ENCODE results near the gene GABRA1.

Gene GABRA1

DNA sequence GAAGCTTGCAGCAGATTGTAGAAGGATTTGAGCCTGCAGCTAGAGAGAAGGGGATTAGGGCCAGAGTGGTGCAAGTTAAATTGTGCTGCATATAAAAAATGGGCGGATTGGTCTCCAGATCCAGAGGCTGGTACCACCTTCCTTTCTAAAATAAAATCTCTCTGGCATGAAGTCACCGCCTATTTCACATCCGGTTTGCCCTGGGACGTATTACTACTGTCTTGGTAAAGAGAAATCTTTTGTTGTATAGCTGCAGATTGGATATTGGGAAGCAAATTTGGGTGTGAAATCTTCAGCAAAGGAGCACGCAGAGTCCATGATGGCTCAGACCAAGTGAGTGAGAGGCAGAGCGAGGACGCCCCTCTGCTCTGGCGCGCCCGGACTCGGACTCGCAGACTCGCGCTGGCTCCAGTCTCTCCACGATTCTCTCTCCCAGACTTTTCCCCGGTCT, at the start of gene GABRA1:
Gene GABRA1 (plus strand): TSS at position 180 of the 451 bp plus-strand sequence. CDS start 2,691 bp downstream, outside the sequence.
- DNase-seq (ENCODE audit: low read depth), result no peak

DNA sequence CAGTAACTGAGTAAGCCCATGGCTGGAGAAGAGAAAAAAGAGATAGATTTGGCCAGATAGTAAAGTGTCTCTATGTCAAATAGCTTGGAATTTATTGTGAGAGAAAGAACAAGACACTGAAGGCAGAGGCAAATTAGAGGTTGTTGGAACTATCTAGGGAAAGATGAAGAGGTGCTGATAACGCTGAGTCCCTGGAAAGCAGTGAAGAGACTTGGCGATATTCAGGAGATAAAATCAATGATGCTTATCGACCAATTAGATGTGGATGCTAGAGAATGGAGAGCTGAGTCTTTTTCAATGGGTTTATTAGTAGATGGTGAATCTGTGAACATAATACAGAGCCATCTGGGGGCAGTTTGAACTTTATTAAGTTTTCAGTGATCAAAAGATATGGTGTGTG, 48.6 kb upstream of the GABRA1 start:
- no peak for DNase-seq (ENCODE audit: low read depth)

DNA sequence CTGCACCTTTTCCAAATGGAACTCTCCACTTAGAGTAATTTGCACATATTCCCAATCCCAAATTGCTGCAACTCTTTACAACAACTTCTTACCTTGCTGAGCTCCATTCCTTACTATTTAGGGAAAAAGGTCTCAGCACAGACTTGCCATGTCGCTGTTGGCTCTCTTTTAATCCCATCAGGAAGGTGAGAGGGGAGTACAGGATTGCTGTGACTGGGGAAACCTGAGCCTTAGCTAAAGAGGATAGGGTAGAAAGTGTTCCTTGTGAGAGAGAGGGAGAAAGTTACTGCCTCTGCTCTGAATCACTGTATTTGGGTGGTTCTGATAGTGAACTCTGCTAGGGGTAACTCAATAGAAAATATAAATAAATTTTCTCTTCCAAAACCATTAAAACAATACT, 43.7 kb upstream of the GABRA1 start:
- no peak for DNase-seq (ENCODE audit: low read depth)

DNA sequence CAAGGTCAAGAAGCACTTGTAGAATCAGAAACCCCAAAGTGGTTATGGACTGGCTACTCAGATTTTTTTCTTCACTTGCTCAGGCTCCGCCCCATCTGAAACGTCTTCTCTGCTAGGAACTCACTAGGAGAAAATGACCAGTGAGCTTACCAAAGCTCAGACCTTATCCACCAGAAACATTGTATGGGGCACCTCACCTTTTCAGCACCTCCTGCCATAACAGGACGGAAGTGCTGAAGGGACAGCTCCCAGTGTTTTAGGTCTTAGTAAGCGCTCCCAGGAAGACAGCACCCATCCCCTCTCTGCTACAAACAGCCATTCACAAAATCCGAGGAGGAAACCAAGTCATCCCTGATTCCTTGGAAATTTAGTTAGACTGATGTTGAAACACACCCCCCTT, 1.2 kb upstream of the GABRA1 start:
- DNase-seq (ENCODE audit: low read depth), result no peak

DNA sequence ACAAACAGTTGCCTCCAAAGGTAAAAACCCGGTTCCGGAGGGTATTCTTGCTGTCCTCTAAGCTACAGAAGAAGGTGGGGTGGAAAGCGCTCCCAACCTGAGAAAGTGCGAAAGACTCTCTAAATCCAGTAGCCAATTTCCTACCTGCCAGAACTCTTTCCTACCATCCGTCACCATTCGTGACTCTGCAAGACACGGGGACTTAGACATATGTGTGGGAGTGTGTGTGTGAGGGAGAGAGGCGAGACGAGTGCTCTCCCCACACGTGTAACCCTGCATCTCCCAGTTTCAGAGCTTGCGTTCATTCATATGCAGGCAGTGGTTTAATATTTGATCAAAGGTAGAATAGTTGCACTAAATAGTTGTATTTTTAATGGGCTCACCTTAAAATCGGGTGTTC, 473 bp upstream of the GABRA1 start:
- no peak for DNase-seq (ENCODE audit: low read depth)

DNA sequence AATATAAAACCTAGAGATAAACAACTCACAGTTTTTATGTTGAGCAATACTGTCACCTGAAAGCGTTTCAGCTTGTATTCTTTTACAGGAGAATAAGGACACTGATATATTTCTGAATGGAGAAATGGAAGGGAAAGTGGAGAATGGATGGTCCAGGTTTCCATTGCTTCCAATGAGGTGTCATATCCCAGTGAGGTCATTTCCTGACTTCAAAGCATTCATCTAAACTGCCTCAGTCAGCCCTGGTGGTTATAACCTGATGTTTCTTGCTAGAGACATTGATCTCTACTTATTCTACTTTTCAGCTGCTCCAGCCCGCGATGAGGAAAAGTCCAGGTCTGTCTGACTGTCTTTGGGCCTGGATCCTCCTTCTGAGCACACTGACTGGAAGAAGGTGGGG, 2.6 kb downstream of the GABRA1 start:
- DNase-seq (ENCODE audit: low read depth), result no peak

DNA sequence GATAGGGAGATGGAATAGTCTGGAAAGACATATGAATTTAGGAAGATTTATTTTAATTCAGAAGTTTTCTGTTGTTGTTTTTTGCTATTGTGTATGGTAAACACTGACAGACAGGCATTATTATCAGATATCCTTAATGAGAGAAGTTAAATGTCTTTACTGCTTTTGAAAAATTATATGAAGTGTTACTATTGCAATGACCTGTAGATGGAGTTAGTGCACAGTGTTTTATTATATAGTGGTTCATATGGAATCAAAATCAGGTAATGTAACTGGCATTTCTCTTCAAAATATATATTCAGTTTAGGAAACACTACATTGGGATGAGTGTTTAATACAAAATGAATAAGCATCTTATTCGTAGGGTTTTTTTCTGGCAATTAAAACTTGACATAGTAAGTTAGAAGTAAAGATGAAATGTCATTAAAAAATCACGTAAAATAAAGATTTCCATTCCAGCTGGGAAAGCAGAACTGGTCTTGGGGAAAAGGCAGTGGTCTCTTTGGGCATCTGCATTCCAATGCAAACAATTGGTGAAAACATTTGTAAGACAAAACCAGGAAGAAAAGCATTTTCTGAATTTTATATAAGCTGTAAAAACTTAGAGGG, 3.9 kb downstream of the GABRA1 start:
- DNase-seq (ENCODE audit: low read depth), result no peak

DNA sequence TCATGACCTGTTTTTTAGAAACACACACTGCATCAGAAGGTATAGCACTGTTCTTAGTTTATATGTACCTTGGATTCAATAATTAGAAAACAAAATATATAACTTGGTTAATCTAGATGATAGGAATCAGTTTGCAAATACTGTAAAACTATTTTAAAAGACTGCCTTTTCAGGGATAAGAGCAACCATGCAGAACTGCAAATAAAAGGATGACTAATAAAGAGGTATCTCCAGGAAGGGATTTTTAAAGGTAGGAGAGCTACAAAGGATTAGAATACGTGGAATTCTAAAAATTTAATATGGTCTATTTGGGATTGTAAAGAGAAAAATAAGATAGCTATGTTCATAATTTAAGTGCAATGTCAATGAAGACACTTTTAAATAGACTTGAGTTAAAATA, 9.4 kb downstream of the GABRA1 start:
- DNase-seq (ENCODE audit: low read depth), result no peak

DNA sequence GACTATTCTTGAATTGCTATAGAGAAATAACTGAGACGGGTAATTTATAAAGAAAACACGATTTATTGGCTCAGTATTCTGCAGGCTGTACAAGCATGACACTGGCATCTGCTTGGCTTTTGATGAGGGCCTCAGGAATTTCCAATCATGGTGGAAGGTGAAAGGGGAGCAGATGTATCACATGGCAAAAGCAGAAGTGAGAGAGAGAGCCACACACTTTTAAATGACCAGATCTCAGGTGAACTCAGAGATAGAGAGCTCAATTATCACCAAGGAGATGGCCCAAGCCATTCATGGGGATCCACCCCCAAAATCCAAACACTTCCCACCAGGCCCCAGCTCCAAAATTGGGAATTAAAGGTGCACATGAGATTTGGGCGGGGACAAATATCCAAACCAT, 15.3 kb downstream of the GABRA1 start:
- no peak for DNase-seq (ENCODE audit: low read depth)

DNA sequence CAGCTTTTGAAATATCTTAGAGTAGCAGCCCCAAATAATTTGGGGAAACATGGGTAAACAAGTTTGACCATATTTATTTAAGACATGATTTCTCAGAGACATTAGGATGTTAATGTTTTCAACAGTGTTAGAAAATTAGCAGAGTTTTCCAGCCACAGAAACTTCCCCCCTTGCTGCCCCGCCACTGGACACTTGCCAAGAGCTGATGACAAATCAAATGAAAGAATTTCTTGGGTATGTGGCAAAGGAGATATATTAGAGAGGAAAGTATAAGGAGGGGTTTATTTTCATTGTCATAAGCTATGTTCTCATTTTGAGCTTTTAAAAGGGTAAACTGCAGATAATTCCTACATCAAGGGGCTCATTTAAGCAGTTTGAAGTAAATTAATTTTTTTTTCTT, 15.9 kb downstream of the GABRA1 start:
- no peak for DNase-seq (ENCODE audit: low read depth)

DNA sequence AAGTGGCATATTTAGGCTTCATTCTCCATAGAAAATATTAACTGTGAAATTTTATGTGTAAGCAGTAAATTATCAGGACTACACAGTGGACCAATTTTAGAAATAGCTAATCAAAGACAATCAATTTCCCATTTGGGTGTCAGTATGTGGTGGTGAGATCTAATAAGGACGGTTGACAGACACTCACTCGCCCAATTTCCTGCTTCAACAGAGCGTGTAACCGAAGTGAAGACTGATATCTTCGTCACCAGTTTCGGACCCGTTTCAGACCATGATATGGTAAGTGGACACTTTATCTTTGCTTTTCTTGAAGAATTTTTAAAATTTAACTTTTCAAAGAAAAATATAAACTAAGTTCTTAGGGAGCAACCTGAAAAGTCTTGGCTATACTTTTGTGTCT, 17.6 kb downstream of the GABRA1 start:
- no peak for DNase-seq (ENCODE audit: low read depth)

DNA sequence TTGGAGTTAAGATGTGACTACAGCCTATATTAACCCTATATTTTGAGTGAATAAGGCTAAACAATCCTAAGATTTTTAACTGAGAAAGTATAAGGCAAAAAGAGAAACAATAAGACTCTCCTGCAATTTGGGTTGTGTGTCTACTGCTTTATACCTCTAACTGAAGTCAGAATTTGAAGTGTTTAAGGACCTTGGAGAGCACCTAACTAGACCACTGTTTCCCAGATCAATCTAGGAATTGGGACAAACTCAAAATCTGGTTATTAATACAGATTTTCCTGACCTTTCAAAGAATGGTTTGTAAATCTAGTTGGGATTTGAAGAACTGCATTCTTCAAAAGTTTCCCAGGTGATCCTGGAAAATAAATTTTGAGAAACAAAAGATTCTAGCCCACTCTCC, 42.1 kb downstream of the GABRA1 start:
- no peak for DNase-seq (ENCODE audit: low read depth)

DNA sequence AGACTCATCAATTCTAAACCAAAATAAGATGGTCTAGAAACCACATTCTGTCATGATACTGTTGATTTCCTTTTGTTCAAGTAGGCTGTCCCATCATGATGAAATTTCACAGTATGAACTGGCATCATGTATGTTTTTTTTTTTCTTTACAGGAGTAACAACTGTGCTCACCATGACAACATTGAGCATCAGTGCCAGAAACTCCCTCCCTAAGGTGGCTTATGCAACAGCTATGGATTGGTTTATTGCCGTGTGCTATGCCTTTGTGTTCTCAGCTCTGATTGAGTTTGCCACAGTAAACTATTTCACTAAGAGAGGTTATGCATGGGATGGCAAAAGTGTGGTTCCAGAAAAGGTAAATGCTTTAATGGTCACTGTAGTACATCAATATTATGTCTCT, 47.6 kb downstream of the GABRA1 start:
- no peak for DNase-seq (ENCODE audit: low read depth)

DNA sequence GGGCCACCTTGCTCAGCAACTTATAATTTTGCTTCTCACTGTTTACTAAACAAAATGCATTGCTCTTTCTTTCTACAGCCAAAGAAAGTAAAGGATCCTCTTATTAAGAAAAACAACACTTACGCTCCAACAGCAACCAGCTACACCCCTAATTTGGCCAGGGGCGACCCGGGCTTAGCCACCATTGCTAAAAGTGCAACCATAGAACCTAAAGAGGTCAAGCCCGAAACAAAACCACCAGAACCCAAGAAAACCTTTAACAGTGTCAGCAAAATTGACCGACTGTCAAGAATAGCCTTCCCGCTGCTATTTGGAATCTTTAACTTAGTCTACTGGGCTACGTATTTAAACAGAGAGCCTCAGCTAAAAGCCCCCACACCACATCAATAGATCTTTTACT, 49.1 kb downstream of the GABRA1 start:
- DNase-seq (ENCODE audit: low read depth), result no peak

DNA sequence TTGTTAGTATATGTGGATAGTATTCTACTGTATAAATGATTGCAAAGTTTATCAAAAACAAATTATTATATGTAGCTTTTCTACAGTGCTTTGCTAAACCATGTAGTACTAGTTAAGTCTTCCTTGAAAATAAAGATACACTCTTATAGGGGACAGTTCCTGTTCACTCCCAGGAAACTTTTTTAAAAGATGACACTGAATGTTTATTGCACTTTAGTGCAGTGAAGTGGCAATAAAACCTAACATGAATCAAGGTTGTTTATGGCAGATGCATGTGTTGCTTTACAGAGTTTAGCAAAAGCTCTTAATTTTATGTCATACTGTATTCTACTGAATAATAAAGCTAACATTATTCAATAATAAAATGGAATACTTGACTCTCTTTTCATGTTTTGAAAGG, 51.7 kb downstream of the GABRA1 start:
- no peak for DNase-seq (ENCODE audit: low read depth)

DNA sequence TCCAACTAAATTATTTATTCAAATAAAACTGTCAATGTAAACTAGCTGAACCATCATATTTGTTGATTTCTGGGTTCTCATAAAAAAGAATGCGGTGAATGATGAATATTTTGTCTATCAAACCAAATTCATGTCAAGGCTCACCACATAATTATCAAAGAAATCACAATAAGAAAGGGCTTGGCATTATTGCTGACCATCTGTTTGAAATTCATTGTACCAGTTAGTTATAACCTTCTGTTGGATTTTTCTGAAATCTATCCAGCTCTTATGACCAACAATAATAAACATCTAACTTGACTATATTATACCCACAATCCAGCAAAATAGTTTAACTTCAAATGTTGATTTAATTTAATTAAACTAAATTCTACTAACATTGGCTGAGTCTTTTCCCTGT, 53.1 kb downstream of the GABRA1 start:
- no peak for DNase-seq (ENCODE audit: low read depth)

DNA sequence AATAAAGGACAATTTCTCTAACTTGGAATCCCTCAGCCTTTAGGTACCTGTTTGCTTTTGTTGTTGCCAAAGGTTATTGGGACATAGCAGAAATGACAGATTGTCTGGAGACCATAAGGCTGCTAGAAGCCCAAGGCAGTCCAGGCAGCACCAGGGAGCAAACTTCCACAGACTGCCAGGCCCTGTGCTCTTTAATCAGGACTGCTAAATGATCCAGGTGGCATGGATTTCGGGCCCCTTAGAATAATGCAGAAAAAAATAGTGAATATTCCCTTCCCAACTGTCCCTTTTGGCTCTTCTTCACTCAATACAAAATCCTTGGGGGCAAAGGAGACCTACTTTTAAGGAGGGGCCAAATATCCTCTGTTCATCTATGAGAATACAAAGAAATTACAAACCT, 73.9 kb downstream of the GABRA1 start:
- DNase-seq (ENCODE audit: low read depth), result no peak

DNA sequence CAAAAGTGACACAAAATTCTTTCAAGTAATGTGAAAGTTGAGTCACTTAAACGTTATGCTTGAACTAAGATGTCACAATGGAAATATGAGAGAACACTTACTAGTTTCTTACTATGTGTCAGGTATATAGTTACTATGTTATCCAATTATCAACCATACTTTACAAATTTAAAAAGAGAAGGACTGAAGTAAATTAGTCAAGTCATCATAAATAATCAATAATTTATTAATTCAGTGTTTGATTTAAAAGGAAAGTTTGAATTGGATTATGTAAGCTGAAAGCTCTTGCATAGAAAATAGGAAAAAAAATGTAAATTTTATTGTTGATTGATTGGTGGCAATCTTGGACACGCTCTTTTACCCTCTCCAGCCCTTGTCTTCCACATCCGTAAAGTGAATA, 76.3 kb downstream of the GABRA1 start:
- no peak for DNase-seq (ENCODE audit: low read depth)

DNA sequence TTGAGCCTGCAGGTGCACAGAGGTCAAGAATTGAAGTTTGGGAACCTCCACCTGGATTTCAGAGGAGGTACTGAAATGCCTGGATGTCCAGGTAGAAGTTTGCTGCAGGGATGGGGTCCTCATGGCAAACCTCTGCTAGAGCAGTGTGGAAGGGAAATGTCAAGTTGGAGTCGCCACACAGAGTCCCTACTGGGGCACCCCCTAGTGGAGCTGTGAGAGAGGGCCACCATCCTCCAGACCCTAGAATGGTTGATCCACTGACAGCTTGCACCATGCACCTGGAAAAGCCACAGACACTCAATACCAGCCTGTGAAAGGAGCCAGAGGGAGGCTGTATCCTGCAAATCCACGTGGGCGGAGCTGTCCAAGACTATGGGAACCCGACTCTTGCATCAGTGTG, 78.0 kb downstream of the GABRA1 start:
- no peak for DNase-seq (ENCODE audit: low read depth)

DNA sequence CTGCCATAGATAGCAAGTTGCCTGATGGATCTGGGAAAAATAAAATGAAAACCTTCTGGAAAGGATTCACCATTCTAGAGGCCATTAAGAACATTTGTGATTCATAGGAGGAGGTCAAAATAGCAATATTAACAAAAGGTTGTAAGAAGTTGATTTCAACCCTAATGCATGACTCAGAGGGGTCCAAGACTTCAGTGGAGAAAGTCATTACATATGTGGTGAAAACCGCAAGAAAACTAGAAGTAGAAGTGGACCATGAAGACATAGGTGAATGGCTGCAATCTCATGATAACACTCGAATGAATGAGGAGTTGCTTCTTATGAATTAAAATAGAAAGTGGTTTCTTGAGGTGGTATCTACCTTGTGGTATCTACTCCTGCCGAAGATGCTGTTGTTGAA, 86.6 kb downstream of the GABRA1 start:
- DNase-seq (ENCODE audit: low read depth), result no peak

DNA sequence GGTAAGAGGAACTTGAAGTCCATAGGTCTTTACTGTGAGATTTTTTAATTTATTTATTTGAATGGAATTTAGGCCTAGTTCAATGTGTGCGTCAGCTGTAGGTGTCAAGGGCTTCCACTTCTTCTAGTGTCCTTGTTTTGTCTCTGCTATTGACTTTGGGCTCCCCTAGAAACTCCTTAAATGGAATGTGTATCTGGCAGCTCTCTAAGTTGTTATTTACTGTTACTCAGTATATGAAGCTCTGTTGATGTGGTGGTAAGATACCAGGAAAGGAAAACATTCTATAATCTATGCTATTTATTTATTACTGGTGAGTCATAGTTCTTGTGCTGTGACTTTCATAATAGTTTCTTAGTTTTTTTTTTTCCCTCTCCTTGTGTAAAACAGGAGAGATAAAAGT, 97.1 kb downstream of the GABRA1 start:
- no peak for DNase-seq (ENCODE audit: low read depth)

DNA sequence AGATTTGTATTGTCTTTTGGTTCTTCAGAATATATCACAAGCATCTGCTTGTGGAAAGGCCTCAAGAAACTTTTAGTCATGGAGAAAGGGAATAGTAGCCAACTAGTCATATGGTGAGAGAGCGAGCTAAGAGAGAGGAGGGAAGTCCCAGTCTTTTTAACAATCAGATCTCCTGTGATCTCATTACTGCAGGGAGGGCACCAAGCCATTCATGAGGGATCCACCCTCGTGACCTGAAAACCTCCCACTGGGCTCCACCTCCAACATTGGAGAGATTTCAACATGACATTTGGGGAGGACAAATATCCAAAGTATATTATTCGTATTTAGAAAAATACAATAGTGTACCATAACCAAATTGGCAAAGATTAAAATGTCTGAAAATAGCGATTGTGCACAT, 99.0 kb downstream of the GABRA1 start:
- no peak for DNase-seq (ENCODE audit: low read depth)

Data from stimulated activated CD8-positive, alpha-beta memory T cell treated with anti-CD3 and anti-CD28 coated beads, Interleukin-4, amount 100 ng/mL, for 24 hours (primary cell).